NCI-H146 treated with DMSO at 0.1 percent for 48 hours (cell line): ENCODE results near the gene TACSTD2.
"Not testable (repeated sequence)": the region's sequence is repeated elsewhere in the genome, so short reads cannot be mapped to it uniquely, and the experiment has no call there.

ENCODE experiments used
- DNase-seq: peaks from one replicate; lab custom pipeline; 2025; ENCODE audit not compliant: unreplicated experiment; lab: John Stamatoyannopoulos, UW

Gene TACSTD2

GRCh38 chr1:58576727-58577653, at the start of gene TACSTD2:
TSS of gene TACSTD2 (minus strand) at chr1:58577252. CDS start at chr1:58577156, 96 bp downstream.
- DNase-seq = peak; percentile 14

GRCh38 chr1:58626293-58626692, 49.2 kb upstream of the TACSTD2 start:
- DNase-seq = no peak

- not testable (repeated sequence) for DNase-seq
Observed at GRCh38 chr1:58623259-58623658, 46.2 kb upstream of the TACSTD2 start.

GRCh38 chr1:58622571-58622970, 45.5 kb upstream of the TACSTD2 start:
- no peak for DNase-seq

- no peak for DNase-seq
Observed at GRCh38 chr1:58621391-58621790, 44.3 kb upstream of the TACSTD2 start.

- no peak for DNase-seq
Observed at GRCh38 chr1:58620926-58621325, 43.9 kb upstream of the TACSTD2 start.

GRCh38 chr1:58620259-58620658, 43.2 kb upstream of the TACSTD2 start:
- peak; percentile 4 for DNase-seq

GRCh38 chr1:58619286-58620054, 42.4 kb upstream of the TACSTD2 start:
- no peak for DNase-seq

GRCh38 chr1:58618303-58618702, 41.3 kb upstream of the TACSTD2 start:
- DNase-seq = no peak

GRCh38 chr1:58611861-58612385, 34.9 kb upstream of the TACSTD2 start:
- no peak for DNase-seq

- no peak for DNase-seq
Observed at GRCh38 chr1:58608945-58609344, 31.9 kb upstream of the TACSTD2 start.

- no peak for DNase-seq
Observed at GRCh38 chr1:58608297-58608696, 31.2 kb upstream of the TACSTD2 start.

- no peak for DNase-seq
Observed at GRCh38 chr1:58607391-58607790, 30.3 kb upstream of the TACSTD2 start.

GRCh38 chr1:58601921-58602320, 24.9 kb upstream of the TACSTD2 start:
- DNase-seq = not testable (repeated sequence)

- DNase-seq = no peak
Observed at GRCh38 chr1:58597996-58598395, 20.9 kb upstream of the TACSTD2 start.

- no peak for DNase-seq
Observed at GRCh38 chr1:58597076-58597475, 20.0 kb upstream of the TACSTD2 start.

GRCh38 chr1:58596631-58597052, 19.6 kb upstream of the TACSTD2 start:
- DNase-seq = no peak

GRCh38 chr1:58594546-58594945, 17.5 kb upstream of the TACSTD2 start:
- DNase-seq = no peak

- DNase-seq = no peak
Observed at GRCh38 chr1:58592522-58593134, 15.6 kb upstream of the TACSTD2 start.

GRCh38 chr1:58591806-58592205, 14.8 kb upstream of the TACSTD2 start:
- DNase-seq = no peak

GRCh38 chr1:58590019-58590418, 13.0 kb upstream of the TACSTD2 start:
- DNase-seq = no peak
